HL-60 (cell line): Measurements from ENCODE around the gene GABRB1.

Experiments
- DNase-seq, 2 experiments: peaks; one replicate each; pipeline ENCODE4 v3.0.0-alpha.2; 2010 to 2020; ENCODE audit warnings: low read depth in 1 of 2, low spot score in 1 of 2
- H3K27ac ChIP-seq: fragments of 250-450 bp; sonication (Bioruptor Pico); replicated peaks from 2 replicates; pipeline ENCODE4 v1.5.1; 2020; ENCODE audit warnings: mild to moderate bottlenecking, moderate library complexity
- H3K27me3 ChIP-seq: fragments of 250-450 bp; sonication (Bioruptor Pico); 2 replicates; pipeline ENCODE4 v1.5.1; 2021; ENCODE audit warnings: mild to moderate bottlenecking, moderate library complexity; ENCODE audit not compliant: insufficient read depth, poor library complexity, severe bottlenecking
- H3K4me3 ChIP-seq: replicated peaks from 2 replicates; pipeline ENCODE4 v1.5.1; 2011; ENCODE audit warnings: mild to moderate bottlenecking, control low read depth, low read length; ENCODE audit not compliant: insufficient read depth
- CTCF ChIP-seq: IDR thresholded peaks from one replicate; pipeline ENCODE4 v1.5.1; 2011; ENCODE audit warnings: low read length, control low read depth, inconsistent platforms; ENCODE audit not compliant: insufficient read depth
- GABPA ChIP-seq: IDR thresholded peaks from 2 replicates; pipeline ENCODE4 v1.6.1; 2012; ENCODE audit warnings: low read depth
- POLR2AphosphoS5 ChIP-seq: IDR thresholded peaks from 2 replicates; pipeline ENCODE4 v1.6.1; 2012; ENCODE audit warnings: low read depth
- REST ChIP-seq: IDR thresholded peaks from 2 replicates; pipeline ENCODE4 v1.6.1; 2012; ENCODE audit warnings: low read depth; ENCODE audit not compliant: insufficient replicate concordance
- SPI1 ChIP-seq: IDR thresholded peaks from 2 replicates; pipeline ENCODE4 v1.6.1; 2012; ENCODE audit warnings: low read depth, mild to moderate bottlenecking, borderline replicate concordance

Gene GABRB1

GRCh38 chr4:47471591-47471990 is 440.2 kb downstream of the GABRB1 start:
- DNase-seq = no peak
- no peaks in the 10 kb centered on the region for H3K27me3 ChIP-seq
- H3K4me3 ChIP-seq = no peak overlapping the region
- H3K27ac ChIP-seq = no peak overlapping the region
- TF ChIP-seq REST (no peak), POLR2AphosphoS5 (no peak), GABPA (no peak), CTCF (no peak), SPI1 (no peak)

DNA sequence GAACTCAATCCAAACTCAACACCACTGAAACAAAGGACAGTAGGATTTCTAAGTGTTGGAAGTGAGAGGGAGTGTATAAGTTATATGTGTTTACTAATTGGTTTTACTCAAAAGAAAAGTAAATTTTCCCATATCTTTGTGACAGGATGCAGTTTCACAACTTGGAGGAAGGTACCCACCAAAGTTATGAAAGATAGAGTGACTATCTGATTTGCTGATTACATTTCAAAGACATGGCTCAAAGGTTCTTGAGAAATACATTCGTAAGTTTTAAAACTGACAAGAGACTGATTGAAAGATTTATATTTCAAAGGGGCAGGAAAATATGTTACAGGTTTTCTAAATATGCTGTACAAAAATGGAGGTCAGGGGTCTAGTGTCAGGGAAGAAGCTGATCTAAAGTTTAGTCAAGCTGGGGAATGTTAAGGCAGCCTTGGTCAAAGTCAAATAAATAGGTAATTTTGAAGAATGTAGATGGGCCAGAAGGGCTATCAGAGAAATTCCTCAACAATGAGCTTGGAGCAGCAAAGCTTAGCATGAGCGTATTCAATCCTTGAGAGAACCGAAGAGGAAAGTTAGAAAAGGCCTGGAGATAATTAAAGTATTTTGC is 441.9 kb downstream of the GABRB1 start:
- no peak for DNase-seq
- TF ChIP-seq GABPA (no peak), REST (no peak), SPI1 (no peak), POLR2AphosphoS5 (no peak), CTCF (no peak)
- H3K27ac ChIP-seq = no peak overlapping the region
- H3K27me3 ChIP-seq = no peaks in the 10 kb centered on the region
- H3K4me3 ChIP-seq = no peak overlapping the region

- Histone ChIP-seq H3K27me3 (no peaks in the 10 kb centered on the region), H3K4me3 (no peak overlapping the region), H3K27ac (no peak overlapping the region)
- no peak for DNase-seq
- TF ChIP-seq CTCF (no peak), REST (no peak), SPI1 (no peak), POLR2AphosphoS5 (no peak), GABPA (no peak)
These were observed 443.4 kb downstream of the GABRB1 start for GRCh38 chr4:47474799-47475198.
